Adrenal gland (tissue), 12 donors: ENCODE results near the gene DNAJC3. TPM values are rescaled to one million over a fixed set of nuclear protein-coding genes. Genes with fewer than 3 reads are reported as not detected.
"Not testable (repeated sequence)": the region's sequence is repeated elsewhere in the genome, so short reads cannot be mapped to it uniquely, and the experiment has no call there.

Experiments
- DNase-seq, 7 donors: peaks; one replicate each; pipeline ENCODE4 v3.0.0-alpha.2; 2019 to 2020
- H3K27ac ChIP-seq, 5 donors: fragments of 200-600 bp; sonication (generic) in 4 of 5; 1 replicate in 3 of 5; 2 replicates in 2 of 5; pipeline versions ENCODE4 v1.5.1 to v1.8.0; 2016 to 2020; ENCODE audit warnings: mild to moderate bottlenecking in 1 of 5
- H3K27me3 ChIP-seq: fragments of 200-600 bp; 2 replicates; pipeline ENCODE4 v1.8.0; 2021
- H3K36me3 ChIP-seq, 2 donors: fragments of 200-600 bp; replicated peaks in 1 of 2; 1 replicate in 1 of 2; 2 replicates in 1 of 2; pipeline versions ENCODE4 v1.5.1 to v1.8.0; 2018 to 2022
- H3K4me1 ChIP-seq, 2 donors: fragments of 200-600 bp; replicated peaks in 1 of 2; 1 replicate in 1 of 2; 2 replicates in 1 of 2; pipeline versions ENCODE4 v1.5.1 to v1.8.0; 2018 to 2021
- H3K4me3 ChIP-seq, 4 donors: fragments of 200-600 bp; sonication (generic) in 3 of 4; one replicate each; pipeline ENCODE4 v1.5.1; 2016 to 2018
- H3K9me3 ChIP-seq, 3 donors: fragments of 200-600 bp; sonication (generic) in 1 of 3; replicated peaks in 1 of 3; 1 replicate in 2 of 3; 2 replicates in 1 of 3; pipeline versions ENCODE4 v1.5.1 to v1.8.0; 2016 to 2021
- POLR2A ChIP-seq, 2 donors: fragments of 450-650 bp; IDR thresholded peaks; one replicate each; pipeline ENCODE4 v1.6.1; 2017; ENCODE audit warnings: antibody characterized with exemption in 2 of 2, mild to moderate bottlenecking in 2 of 2, moderate library complexity in 1 of 2
- WGBS, 4 donors: extraction: QIAGEN DNeasy Blood & Tissue Kit in 2 of 4; methylation state at CpG; one replicate each; pipeline versions ENCODE4 v1.1.5 to v1.1.7; 2013 to 2017; 5-methylcytosine and 5-hydroxymethylcytosine counted together
- intact Hi-C, 2 donors: fragments of 100-400 bp; cut with DNase I; formaldehyde crosslinking; loops; one replicate each; pipeline versions ENCODE4 v1.14.1 to v1.15.0; 2022 to 2023
- polyA plus RNA-seq, 3 donors: library from polyadenylated mRNA; stranded (reverse); fragments of 200-250 nt in 2 of 3; fragments of 350-450 nt in 1 of 3; fragmentation: Illumina TruSeq in 1 of 3; extraction: RNeasy Lipid Tissue Mini Kit (QIAGEN cat#74804) in 1 of 3; gene quantifications; one replicate each; pipeline ENCODE4 v1.2.3, GENCODE V29; 2013 to 2014
- total RNA-seq, 9 donors: library from RNA; depleted of rRNA in 4 of 9; stranded (reverse); fragments of >200 nt in 4 of 9; fragments of 120-200 nt in 1 of 9; fragmentation: NEBNext Ultra II Directional in 1 of 9; extraction: Animal tissue kit (Norgen Biotek cat#: 25700) in 1 of 9; gene quantifications; one replicate each; pipeline versions ENCODE4 v1.1.0 to v1.2.4, GENCODE V29; 2013 to 2023
- TF ChIP-seq, protein P1 (sequence below), 6 experiments: fragments of 450-650 bp in 4 of 6; fragments of 200-600 bp in 2 of 6; sonication (generic) in 1 of 6; IDR thresholded peaks; 1 replicate in 5 of 6; 2 replicates in 1 of 6; pipeline versions ENCODE4 v1.5.1 to v1.8.0; 2016 to 2021; ENCODE audit warnings: antibody characterized with exemption in 6 of 6, mild to moderate bottlenecking in 2 of 6, moderate library complexity in 1 of 6
- donor health status: healthy with polysubstance abuse.
- donor health status: Bipolar disorder and iron deficiency.
- donor health status: DM: yes; HTN: yes; CAD: no.
- donor health status: DM: no; HTN: no; CAD: no.
- donor health status: DM: no; HTN: no; CAD: no.
- donor health status: DM: yes; HTN: yes; CAD: no.

Gene DNAJC3
- total and polyA plus RNA-seq, 12 donors: 8.7 to 99.0 (median 46.6) TPM

DNA sequence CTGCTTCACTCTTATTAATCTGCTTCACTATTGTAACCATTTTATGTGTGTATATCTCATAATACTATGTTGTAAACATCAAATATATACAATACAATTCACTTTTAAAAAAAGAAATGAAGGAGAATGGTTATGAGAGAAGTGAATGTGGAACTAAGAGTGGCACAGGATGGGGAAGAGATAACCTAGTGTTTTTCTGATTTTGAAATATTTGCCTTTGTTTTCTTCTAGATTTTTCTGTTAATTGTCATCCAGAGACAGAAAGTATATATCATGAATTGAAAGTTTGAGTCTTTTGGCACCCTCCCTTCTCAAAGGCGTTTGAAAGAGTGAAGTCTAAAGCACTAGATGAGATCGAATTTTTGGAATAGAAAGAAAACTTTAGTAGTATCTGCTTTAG lies 2.8 kb downstream of the DNAJC3 start:
- TF ChIP-seq POLR2A (IDR thresholded peaks at IDR 0.05): no peak
- TF ChIP-seq, protein P1, sequence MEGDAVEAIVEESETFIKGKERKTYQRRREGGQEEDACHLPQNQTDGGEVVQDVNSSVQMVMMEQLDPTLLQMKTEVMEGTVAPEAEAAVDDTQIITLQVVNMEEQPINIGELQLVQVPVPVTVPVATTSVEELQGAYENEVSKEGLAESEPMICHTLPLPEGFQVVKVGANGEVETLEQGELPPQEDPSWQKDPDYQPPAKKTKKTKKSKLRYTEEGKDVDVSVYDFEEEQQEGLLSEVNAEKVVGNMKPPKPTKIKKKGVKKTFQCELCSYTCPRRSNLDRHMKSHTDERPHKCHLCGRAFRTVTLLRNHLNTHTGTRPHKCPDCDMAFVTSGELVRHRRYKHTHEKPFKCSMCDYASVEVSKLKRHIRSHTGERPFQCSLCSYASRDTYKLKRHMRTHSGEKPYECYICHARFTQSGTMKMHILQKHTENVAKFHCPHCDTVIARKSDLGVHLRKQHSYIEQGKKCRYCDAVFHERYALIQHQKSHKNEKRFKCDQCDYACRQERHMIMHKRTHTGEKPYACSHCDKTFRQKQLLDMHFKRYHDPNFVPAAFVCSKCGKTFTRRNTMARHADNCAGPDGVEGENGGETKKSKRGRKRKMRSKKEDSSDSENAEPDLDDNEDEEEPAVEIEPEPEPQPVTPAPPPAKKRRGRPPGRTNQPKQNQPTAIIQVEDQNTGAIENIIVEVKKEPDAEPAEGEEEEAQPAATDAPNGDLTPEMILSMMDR (IDR thresholded peaks at IDR 0.05): no peak
- Histone ChIP-seq H3K4me1 (peaks cover 9 to 56% of the 10 kb centered on the region in 2 donors), H3K9me3 (no peaks in the 10 kb centered on the region), H3K36me3 (no peaks in the 10 kb centered on the region), H3K27me3 (no peaks in the 10 kb centered on the region), H3K27ac (no peak overlapping the region), H3K4me3 (no peak overlapping the region)
- DNase-seq: no peak
- 51 to 59% (median 56%) methylated on average over 2 of the region's 2 CpGs for WGBS, 4 donors
- intact Hi-C loops: no loop called here

GRCh38 chr13:95684418-95684817 lies 7.5 kb downstream of the DNAJC3 start:
- no peak overlapping the region for H3K27ac ChIP-seq
- WGBS, 4 donors: 81 to 85% (median 82%) methylated on average over 1 to 2 of the region's 2 CpGs
- TF ChIP-seq, protein P1 (IDR thresholded peaks at IDR 0.05): no peak
- no peak for TF ChIP-seq POLR2A (IDR thresholded peaks at IDR 0.05)
- no peaks in the 10 kb centered on the region for H3K36me3 ChIP-seq
- peaks cover 9 to 38% of the 10 kb centered on the region in 2 donors for H3K4me1 ChIP-seq
- DNase-seq: no peak
- H3K27me3 ChIP-seq: no peaks in the 10 kb centered on the region
- no peak overlapping the region for H3K4me3 ChIP-seq
- H3K9me3 ChIP-seq: no peaks in the 10 kb centered on the region
- intact Hi-C loops: no loop called here

GRCh38 chr13:95684960-95685359 lies 8.0 kb downstream of the DNAJC3 start:
- H3K36me3 ChIP-seq, intact Hi-C loops, H3K9me3 ChIP-seq, H3K4me3 ChIP-seq, H3K27me3 ChIP-seq, H3K27ac ChIP-seq: not testable (repeated sequence)
- peaks cover 9 to 32% of the 10 kb centered on the region in 2 donors for H3K4me1 ChIP-seq
- DNase-seq: peak in 3 of 7 donors; percentile 39 to 45 (median 41)
- WGBS, 4 donors: 73 to 83% (median 80%) methylated on average over 4 to 5 of the region's 5 CpGs

DNA sequence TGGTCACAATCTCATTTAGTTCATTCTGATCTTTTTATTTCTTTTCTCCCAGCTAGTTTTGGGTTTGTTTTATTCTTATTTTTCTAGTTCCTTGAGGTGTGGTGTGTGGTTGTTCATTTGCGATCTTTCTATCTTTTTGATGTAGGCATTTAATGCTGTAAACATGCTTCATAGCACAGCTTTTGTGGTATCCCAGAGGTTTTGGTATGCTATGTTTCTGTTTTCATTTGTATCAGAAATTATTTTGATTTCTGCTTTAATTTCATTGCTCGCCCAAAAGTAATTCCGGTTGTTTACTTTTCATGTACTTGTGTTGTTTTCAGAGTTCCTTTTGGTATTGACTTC lies 12.6 kb downstream of the DNAJC3 start:
- Histone ChIP-seq H3K9me3 (no peaks in the 10 kb centered on the region), H3K4me1 (peaks cover 8 to 10% of the 10 kb centered on the region in 2 donors), H3K36me3 (no peaks in the 10 kb centered on the region), H3K4me3 (no peak overlapping the region), H3K27me3 (no peaks in the 10 kb centered on the region), H3K27ac (no peak overlapping the region)
- intact Hi-C loops: no loop called here
- TF ChIP-seq, protein P1 (IDR thresholded peaks at IDR 0.05): no peak
- TF ChIP-seq POLR2A (IDR thresholded peaks at IDR 0.05): no peak
- DNase-seq: no peak
- 91 to 97% (median 93%) methylated on average over 3 of the region's 3 CpGs for WGBS, 4 donors

DNA sequence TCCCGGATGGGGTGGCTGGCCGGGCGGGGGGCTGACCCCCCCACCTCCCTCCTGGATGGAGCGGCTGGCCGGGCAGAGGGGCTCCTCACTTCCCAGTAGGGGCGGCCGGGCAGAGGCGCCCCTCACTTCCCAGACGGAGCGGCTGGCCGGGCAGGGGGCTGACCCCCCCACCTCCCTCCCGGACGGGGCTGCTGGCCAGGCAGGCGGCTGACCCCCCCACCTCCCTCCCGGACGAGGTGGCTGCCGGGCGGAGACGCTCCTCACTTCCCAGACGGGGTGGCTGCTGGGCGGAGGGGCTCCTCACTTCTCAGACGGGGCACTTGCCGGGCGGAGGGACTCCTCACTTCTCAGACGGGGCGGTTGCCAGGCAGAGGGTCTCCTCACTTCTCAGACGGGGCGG lies 14.0 kb downstream of the DNAJC3 start:
- H3K27me3 ChIP-seq, H3K4me1 ChIP-seq, H3K27ac ChIP-seq, DNase-seq, H3K36me3 ChIP-seq, H3K4me3 ChIP-seq, intact Hi-C loops, H3K9me3 ChIP-seq: not testable (repeated sequence)
- WGBS, 4 donors: 93 to 97% (median 94%) methylated on average over 7 to 28 of the region's 28 CpGs; no CpG with 5 or more reads in 1 of the 4 donors
